Measurements from ENCODE around the gene TMCO4. TPM values are rescaled to one million over a fixed set of nuclear protein-coding genes. Genes with fewer than 3 reads are reported as not detected.

The TMCO4 gene
- total and polyA plus RNA-seq, 2 donors (not counting 1 experiment from before 2014, with no cell fraction given): 21.7 to 31.3 TPM

- H2AFZ ChIP-seq (ENCODE audit: insufficient read depth, low read depth, low read length, poor library complexity, severe bottlenecking): no peak overlapping the region
- DNase-seq (no peak), ATAC-seq (ENCODE audit: low read depth) (no peak)
- Mint-ChIP-seq H3K4me1 (no peaks in the 10 kb centered on the region), H3K27me3 (peaks cover 35% of the 10 kb centered on the region), H3K9me3 (ENCODE audit: insufficient read depth) (no peaks in the 10 kb centered on the region), H3K4me3 (no peak overlapping the region), H3K27ac (no peak overlapping the region)
- POLR2A ChIA-PET: no interaction called here
- H3K4me3 ChIP-seq (ENCODE audit: control extremely low read depth in 1 of 5, extremely low read depth in 1 of 5, insufficient read depth in 1 of 5, low read depth in 2 of 5, low read length in 4 of 5): no peak overlapping the region
- peaks cover 0 to 1% (median 0%) of the 10 kb centered on the region in 3 donors for H3K9me3 ChIP-seq (ENCODE audit: control extremely low read depth in 1 of 3, control insufficient read depth in 2 of 3, insufficient read depth in 1 of 3, low read length in 2 of 3)
- H3K36me3 ChIP-seq (replicated peaks in 1 of 2; ENCODE audit: control extremely low read depth in 1 of 2, control insufficient read depth in 1 of 2, extremely low read depth in 1 of 2, insufficient read depth in 2 of 2, low read length in 1 of 2): no peaks in the 10 kb centered on the region
- CTCF ChIA-PET: no interaction called here
- H3K27ac ChIP-seq (ENCODE audit: low read length in 2 of 2): no peak overlapping the region
- no peaks in the 10 kb centered on the region for H3K4me1 ChIP-seq (ENCODE audit: control insufficient read depth in 2 of 2, insufficient read depth in 2 of 2, low read length in 2 of 2)
- TF ChIP-seq EZH2 (IDR thresholded peaks at IDR 0.05; ENCODE audit: borderline replicate concordance, insufficient read depth, low read depth, low read length, poor library complexity, severe bottlenecking) (no peak), CTCF (IDR thresholded peaks at IDR 0.05) (no peak)
- 46% methylated on average over 6 of the region's 6 CpGs for WGBS (ENCODE audit: insufficient coverage)
- H3K4me2 ChIP-seq (replicated peaks; ENCODE audit: low read depth, low read length, poor library complexity, severe bottlenecking): no peak overlapping the region
- no peak overlapping the region for H3K9ac ChIP-seq (ENCODE audit: low read length)
- intact Hi-C loops (cut with micrococcal nuclease): no loop called here
- no peaks in the 10 kb centered on the region for H3K79me2 ChIP-seq (ENCODE audit: control insufficient read depth, insufficient read depth, low read length)
- H4K20me1 ChIP-seq (ENCODE audit: control insufficient read depth, insufficient read depth, low read length, poor library complexity, severe bottlenecking): no peaks in the 10 kb centered on the region
- peaks cover 0 to 12% (median 2%) of the 10 kb centered on the region in 4 experiments for H3K27me3 ChIP-seq (replicated peaks in 1 of 4; ENCODE audit: control extremely low read depth in 1 of 4, control insufficient read depth in 3 of 4, insufficient read depth in 4 of 4, low read length in 3 of 4)
Measured at GRCh38 chr1:19825298-19825697, 25.6 kb upstream of the TMCO4 start.

- H3K27me3 Mint-ChIP-seq: peaks cover 36% of the 10 kb centered on the region
- POLR2A ChIA-PET: no interaction called here
- TF ChIP-seq CTCF (IDR thresholded peaks at IDR 0.05): no peak
- no peak for TF ChIP-seq EZH2 (IDR thresholded peaks at IDR 0.05; ENCODE audit: borderline replicate concordance, insufficient read depth, low read depth, low read length, poor library complexity, severe bottlenecking)
- Histone ChIP-seq H3K27me3 (replicated peaks in 1 of 4; ENCODE audit: control extremely low read depth in 1 of 4, control insufficient read depth in 3 of 4, insufficient read depth in 4 of 4, low read length in 3 of 4) (peaks cover 0 to 12% (median 2%) of the 10 kb centered on the region in 4 experiments), H4K20me1 (ENCODE audit: control insufficient read depth, insufficient read depth, low read length, poor library complexity, severe bottlenecking) (no peaks in the 10 kb centered on the region), H2AFZ (ENCODE audit: insufficient read depth, low read depth, low read length, poor library complexity, severe bottlenecking) (no peak overlapping the region), H3K27ac (ENCODE audit: low read length in 2 of 2) (no peak overlapping the region), H3K4me2 (replicated peaks; ENCODE audit: low read depth, low read length, poor library complexity, severe bottlenecking) (no peak overlapping the region), H3K4me3 (ENCODE audit: control extremely low read depth in 1 of 5, extremely low read depth in 1 of 5, insufficient read depth in 1 of 5, low read depth in 2 of 5, low read length in 4 of 5) (no peak overlapping the region), H3K9me3 (ENCODE audit: control extremely low read depth in 1 of 3, control insufficient read depth in 2 of 3, insufficient read depth in 1 of 3, low read length in 2 of 3) (peaks cover 0 to 1% (median 0%) of the 10 kb centered on the region in 3 donors), H3K79me2 (ENCODE audit: control insufficient read depth, insufficient read depth, low read length) (no peaks in the 10 kb centered on the region), H3K4me1 (ENCODE audit: control insufficient read depth in 2 of 2, insufficient read depth in 2 of 2, low read length in 2 of 2) (no peaks in the 10 kb centered on the region), H3K36me3 (replicated peaks in 1 of 2; ENCODE audit: control extremely low read depth in 1 of 2, control insufficient read depth in 1 of 2, extremely low read depth in 1 of 2, insufficient read depth in 2 of 2, low read length in 1 of 2) (no peaks in the 10 kb centered on the region), H3K9ac (ENCODE audit: low read length) (no peak overlapping the region)
- H3K27ac Mint-ChIP-seq: no peak overlapping the region
- 83% methylated on average over 3 of the region's 4 CpGs for WGBS (ENCODE audit: insufficient coverage)
- CTCF ChIA-PET: no interaction called here
- no peaks in the 10 kb centered on the region for H3K4me1 Mint-ChIP-seq
- no peak overlapping the region for H3K4me3 Mint-ChIP-seq
- DNase-seq: no peak
- ATAC-seq (ENCODE audit: low read depth): no peak
- no peaks in the 10 kb centered on the region for H3K9me3 Mint-ChIP-seq (ENCODE audit: insufficient read depth)
- intact Hi-C loops (cut with micrococcal nuclease): no loop called here
Measured at GRCh38 chr1:19824541-19824940, 24.8 kb upstream of the TMCO4 start.

Data from B cell (primary cell).